Measurements from ENCODE around the gene DLG2.
"Not testable (repeated sequence)": the region's sequence is repeated elsewhere in the genome, so short reads cannot be mapped to it uniquely, and the experiment has no call there.

Gene DLG2

DNA sequence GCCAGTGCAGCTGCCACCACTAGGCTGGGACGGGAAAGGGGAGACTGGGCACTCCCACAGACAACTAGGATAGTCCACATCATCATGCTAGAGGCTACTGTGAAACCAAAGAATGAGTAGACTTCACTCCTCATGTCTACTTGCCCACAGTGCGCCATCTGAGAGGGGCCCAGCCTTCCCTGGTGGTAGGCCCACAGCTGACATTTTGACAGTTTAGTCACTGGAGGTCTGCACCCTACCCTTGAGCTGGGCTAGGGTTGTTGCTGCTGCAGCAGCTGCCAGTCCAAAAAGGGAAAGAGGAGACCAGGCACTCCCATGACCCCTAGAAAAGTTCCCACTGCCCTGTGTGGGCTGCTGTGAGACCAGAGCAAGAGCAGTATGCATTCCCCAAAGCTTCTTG is 141.2 kb downstream of the DLG2 start:
- DNase-seq (ENCODE audit: low read depth) = no peak
- H3K4me3 ChIP-seq (ENCODE audit: low read depth, low read length) = no peak overlapping the region

DNA sequence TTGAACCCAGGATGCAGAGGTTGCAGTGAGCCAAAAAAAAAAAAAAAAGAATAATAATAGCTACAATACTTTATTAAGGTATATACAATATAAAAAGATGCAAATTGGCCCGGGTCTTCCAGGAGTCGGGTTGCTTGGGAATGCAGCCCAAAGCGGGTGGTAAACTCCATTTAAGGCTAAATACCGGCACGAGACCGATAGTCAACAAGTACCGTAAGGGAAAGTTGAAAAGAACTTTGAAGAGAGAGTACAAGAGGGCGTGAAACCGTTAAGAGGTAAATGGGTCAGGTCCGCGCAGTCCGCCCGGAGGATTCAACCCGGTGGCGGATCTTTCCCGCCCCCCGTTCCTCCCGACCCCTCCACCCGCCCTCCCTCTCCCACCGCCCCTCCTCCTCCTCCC is 143.3 kb downstream of the DLG2 start:
- H3K4me3 ChIP-seq (ENCODE audit: low read depth, low read length) = no peak overlapping the region
- DNase-seq (ENCODE audit: low read depth) = peak; percentile 10

DNA sequence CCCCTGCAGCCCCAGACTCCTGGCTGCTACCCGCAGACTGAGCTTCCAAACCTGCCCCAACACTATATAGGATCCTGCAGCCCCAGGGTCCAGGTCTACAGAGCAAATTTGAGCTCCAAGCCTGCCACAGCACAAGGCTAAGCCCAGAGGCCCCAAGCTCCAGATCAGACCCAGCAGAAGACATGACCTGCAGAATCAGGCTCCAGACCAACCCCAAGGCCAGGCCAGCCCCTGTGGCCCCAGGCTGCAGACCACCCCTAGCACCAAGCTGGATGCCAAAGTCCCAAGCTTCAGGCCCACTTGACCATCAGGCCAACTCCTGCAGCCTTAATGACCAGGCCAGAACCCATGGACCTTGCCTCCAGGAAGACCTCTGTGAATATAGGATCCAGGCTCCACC is 145.3 kb downstream of the DLG2 start:
- DNase-seq (ENCODE audit: low read depth) = no peak
- no peak overlapping the region for H3K4me3 ChIP-seq (ENCODE audit: low read depth, low read length)

DNA sequence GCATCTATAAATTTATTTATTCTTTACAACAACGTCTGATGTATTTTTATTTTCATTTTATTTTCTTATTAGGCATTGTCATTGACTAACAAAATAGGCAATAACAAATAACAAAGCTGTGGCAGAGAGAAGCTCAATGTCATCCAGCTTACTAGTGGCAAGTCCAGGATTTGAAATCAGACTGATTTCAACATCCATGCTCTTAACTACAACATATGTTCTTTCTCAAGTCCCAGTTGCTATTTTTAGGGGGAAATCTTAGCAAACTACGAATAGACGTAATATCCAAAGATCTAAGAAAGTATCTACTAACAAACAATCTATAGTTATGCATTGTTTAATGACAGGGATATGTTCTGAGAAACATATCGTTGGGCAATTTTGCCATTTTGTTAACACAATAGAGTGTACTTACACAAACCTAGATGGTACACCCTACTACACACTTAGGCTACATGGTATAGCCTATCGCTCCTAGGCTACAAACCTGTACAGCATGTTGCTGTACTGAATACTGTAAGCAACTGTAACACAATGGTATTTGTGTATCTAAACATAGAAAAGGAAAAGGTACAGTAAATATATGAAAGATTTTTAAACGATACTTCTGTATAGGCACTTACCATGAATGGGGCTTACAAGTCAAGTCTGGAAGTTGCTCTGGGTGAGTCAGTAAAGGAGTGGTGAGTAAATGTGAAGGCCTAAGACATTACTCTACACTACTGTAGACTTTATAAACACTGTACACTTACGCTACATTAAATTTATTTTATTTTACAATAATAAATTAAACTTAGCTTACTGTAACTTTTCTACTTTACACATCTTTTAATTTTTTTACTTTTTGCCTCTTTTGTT is 151.3 kb downstream of the DLG2 start:
- no peak overlapping the region for H3K4me3 ChIP-seq (ENCODE audit: low read depth, low read length)
- no peak for DNase-seq (ENCODE audit: low read depth)

DNA sequence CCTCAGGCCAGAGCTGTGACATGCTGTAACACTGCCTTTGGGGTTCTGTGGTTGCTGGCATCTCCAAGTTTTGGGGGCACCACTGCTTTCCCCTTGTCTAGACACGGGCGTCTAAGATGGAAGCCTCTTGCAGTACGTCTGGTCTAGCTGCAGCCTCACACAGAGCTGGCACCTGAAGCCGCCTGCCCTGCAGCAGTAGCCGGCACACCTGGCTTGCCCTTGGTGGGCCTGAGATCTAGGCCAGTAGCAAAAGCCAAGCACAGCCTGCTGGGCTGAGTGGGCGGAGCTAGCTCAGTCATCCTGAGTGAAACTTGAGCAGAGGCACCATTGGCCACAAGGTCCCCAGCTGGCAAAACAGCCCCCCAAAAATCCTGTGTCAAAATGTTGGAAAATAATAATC is 154.2 kb downstream of the DLG2 start:
- no peak for DNase-seq (ENCODE audit: low read depth)
- no peak overlapping the region for H3K4me3 ChIP-seq (ENCODE audit: low read depth, low read length)

DNA sequence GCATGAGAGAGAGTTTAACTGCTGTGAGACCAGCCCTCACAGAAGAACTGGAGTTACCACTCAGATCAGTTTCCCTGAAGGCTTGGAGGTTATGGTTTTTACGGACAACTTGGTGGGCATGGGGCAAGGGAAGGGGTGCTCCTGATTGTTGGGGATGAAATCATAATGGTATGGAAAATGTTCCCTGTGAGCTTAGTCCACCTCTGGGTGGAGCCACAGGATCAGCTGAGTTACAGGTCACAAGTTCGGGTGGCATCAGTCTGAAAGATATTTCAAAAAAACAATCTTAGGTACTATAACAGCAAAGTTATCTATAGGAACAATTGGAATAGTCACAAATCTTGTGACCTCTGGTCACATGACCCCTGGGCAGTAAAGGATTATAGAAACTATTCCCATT is 162.9 kb downstream of the DLG2 start:
- DNase-seq (ENCODE audit: low read depth) = no peak

DNA sequence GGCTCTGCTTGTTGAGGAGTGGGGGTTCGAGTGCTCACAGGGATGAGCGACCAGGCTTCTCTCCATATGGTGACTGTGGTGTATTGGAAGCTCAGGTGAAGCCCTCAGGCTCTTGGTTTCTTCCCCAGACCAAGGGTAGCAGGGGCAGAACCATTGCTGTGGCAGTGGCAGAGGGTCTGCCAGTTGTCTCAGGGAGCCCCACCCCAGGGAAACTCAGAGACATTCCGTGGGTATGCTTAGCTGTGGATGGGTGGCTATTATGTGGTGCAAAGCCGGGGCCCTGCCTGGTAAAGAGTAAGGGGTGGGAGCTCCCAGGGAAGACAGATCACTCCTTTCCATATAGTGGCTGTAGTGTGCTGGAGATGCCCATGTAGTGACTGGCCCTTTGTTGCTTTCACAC is 167.8 kb downstream of the DLG2 start:
- DNase-seq (ENCODE audit: low read depth) = no peak
- no peak overlapping the region for H3K4me3 ChIP-seq (ENCODE audit: low read depth, low read length)

More for the DNA sequence above, 162.9 kb downstream of the DLG2 start:
- H3K4me3 ChIP-seq (ENCODE audit: low read depth, low read length) = no peak overlapping the region

DNA sequence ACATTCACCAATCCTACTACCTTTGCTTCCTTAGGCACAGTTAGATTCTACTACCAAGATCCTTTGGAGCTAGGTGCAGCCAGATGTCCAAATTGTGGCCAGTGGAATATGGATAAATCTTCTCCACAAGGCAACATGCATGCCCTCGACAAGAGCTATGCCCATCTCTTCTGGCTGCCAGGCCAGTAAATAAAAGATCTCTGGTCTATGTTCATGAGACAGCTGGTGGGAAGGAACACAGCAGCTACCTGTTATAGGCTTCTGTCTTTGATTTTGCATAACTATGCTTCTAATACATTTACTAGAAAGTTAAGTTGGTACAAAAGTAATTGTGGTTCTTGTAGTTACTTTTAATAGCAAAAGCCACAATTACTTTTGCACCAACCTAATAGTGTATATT is 182.7 kb downstream of the DLG2 start:
- no peak for DNase-seq (ENCODE audit: low read depth)

DNA sequence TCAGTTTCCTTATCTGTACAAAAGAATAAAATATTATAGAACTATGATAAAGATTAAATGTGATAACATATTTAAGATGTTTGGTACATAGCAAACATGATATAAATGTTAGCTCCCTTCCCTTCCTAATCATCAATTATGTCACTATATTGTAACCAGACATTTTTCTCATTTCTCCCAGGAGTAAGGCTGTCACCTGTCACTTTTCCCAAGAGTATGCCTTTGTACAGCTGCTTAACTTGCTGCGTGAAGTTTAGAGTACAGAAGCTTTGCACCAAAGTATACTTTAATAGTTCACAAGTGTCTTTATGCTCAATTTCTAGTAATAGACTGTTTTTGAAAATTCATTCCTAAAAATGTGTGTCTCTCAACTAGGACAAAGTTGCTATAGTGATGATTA is 186.9 kb downstream of the DLG2 start:
- no peak for DNase-seq (ENCODE audit: low read depth)

More for the DNA sequence above, 182.7 kb downstream of the DLG2 start:
- H3K4me3 ChIP-seq (ENCODE audit: low read depth, low read length) = no peak overlapping the region

DNA sequence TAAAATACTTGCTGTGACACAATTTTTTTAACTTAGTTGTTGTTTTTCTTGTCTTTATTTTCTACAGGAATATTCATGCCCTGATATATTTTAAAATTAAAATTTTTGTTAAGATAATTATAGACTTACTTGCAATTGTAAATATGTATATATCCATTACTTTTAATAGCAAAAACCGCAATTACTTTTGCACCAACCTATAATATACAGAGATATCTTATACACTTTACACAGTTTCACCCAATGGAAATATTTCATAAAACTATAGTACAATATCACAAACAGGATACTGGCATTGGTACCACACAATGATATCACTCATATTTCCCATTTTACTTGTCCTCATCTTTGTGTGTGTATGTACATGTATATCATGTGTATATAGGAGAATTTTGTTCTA is 188.8 kb downstream of the DLG2 start:
- DNase-seq (ENCODE audit: low read depth) = no peak
- H3K4me3 ChIP-seq (ENCODE audit: low read depth, low read length) = no peak overlapping the region

More for the DNA sequence above, 186.9 kb downstream of the DLG2 start:
- H3K4me3 ChIP-seq (ENCODE audit: low read depth, low read length) = no peak overlapping the region

DNA sequence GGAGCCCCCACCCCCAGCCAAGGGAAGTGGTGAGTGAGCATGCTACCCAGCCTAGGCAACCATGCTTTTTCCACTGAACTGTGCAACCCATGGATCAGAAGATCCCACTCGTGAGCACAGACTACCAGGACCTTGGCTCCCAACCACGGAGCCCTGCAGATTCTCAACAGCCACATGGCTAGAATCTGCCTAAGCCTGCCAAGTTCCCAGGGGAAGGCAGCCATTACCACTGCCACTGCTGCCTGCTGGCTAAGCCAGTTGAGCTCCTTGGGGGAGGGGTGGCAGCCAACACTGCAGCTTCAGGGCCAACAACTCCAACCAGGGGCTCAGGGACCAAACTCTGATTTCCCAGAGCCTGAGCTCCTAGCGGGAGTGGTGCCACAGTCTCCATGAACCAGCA is 195.8 kb downstream of the DLG2 start:
- H3K4me3 ChIP-seq (ENCODE audit: low read depth, low read length) = no peak overlapping the region
- DNase-seq (ENCODE audit: low read depth) = no peak

DNA sequence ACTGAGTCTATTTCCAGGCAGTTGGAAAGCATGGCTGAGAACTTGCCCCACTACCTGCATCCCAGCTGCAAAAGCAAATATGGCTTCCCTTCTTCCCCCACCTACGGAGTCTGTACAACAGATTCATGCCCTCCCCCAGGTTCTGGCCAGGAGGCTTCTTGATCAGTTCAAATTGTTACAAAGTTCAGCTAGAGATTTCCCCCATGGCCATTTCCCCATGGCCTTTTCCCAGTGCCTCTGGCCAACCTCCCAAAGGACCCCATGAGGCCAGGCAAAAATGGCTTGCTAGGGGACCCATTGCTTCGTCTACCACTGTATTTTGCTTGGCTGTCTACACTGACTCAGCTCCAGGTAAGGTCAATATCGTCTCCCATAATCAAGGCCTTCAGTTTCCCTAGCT is 203.3 kb downstream of the DLG2 start:
- no peak overlapping the region for H3K4me3 ChIP-seq (ENCODE audit: low read depth, low read length)
- DNase-seq (ENCODE audit: low read depth) = no peak

DNA sequence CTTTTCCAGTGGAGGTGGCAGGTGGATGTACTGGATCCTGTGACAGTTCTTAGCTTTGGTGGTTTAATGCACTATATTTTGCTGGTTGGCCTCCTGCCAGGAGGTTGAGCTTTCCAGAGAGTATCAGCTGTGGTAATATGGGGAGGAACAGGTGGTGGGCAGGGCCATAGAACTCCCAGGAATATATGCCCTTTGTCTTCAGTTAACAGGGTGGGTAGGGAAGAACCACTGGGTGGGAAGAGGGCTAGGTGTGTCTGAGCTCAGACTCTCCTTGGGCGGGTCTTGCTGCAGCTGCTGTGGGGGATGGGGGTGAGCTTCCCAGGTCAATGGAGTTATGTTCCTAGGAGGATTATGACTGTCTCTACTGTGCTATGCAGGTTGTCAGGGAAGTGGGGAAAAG is 203.8 kb downstream of the DLG2 start:
- peak; percentile 20 for DNase-seq (ENCODE audit: low read depth)

DNA sequence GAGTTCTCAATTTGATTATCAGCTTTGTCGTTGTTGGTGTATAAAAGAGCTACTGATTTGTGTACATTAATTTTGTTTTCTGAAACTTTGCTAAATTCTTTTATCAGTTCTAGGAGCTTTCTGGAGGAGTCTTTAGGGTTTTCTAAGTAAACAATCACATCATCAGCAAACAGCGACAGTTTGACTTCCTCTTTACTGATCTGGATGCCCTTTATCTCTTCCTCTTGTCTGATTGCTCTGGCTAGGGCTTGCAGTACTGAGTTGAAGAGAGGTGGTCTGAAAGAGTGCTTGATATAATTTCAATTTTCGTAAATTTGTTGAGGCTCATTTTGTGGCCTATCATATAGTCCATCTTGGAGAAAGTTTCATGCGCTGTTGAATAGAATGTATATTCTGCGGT is 213.0 kb downstream of the DLG2 start:
- no peak overlapping the region for H3K4me3 ChIP-seq (ENCODE audit: low read depth, low read length)
- no peak for DNase-seq (ENCODE audit: low read depth)

More for the DNA sequence above, 203.8 kb downstream of the DLG2 start:
- no peak overlapping the region for H3K4me3 ChIP-seq (ENCODE audit: low read depth, low read length)

DNA sequence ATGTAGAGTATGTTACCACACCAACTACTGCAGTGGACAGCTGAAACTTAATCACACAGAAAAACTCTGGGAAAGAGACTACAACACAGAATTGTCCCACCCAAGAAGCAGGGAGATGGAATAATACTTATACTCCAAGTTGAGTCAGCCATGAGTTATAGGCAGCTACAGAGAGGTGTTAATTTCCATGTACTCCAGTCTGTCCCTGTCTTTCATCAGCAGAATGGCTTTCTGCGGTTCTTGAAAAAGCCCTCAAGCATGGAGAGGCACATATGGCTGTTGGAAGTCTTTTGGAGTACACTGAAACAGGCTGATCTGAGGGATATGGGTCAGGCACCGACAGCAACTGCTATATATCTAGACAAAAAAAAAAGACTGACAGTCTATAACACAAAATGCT is 219.5 kb downstream of the DLG2 start:
- DNase-seq (ENCODE audit: low read depth) = peak; percentile 39
- H3K4me3 ChIP-seq (ENCODE audit: low read depth, low read length) = no peak overlapping the region

DNA sequence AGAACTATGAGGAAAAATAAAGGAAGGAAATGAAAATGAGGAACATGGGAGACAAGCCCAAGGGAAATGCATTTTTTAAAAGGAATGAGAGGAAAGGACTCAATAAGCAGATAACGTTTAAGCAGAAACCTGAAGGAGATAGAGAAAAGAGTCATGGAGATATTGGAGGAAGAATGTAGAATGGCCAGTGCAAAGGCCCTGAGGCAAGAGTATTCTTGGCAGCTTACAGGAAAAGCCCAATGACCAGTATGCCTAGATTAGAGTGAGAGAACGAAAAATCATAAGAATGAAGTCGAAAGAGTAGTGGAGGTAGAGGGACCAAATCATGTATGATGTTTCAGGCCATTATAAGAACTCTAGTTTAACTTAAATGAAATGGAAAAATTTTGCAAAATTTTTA is 220.3 kb downstream of the DLG2 start:
- DNase-seq (ENCODE audit: low read depth) = no peak
- no peak overlapping the region for H3K4me3 ChIP-seq (ENCODE audit: low read depth, low read length)

DNA sequence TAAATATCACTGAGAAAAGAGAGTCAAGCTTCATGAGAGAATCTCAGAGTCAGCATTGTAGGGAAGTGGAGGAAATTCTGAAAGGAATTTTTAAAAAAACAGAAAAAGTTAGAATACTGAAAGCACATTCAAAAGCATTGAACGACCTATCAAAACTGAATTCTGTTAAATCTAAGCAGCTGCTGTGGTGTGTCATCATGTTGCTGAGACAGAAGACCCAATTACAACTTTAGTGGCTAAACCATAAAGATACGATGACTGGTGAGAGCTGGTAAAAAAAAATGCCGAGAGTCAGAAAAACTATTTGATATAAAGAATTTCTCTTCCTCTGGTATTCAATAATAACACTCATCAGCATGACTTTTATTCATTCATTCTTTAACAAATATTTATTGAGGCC is 220.8 kb downstream of the DLG2 start:
- DNase-seq (ENCODE audit: low read depth) = no peak
- H3K4me3 ChIP-seq (ENCODE audit: low read depth, low read length) = no peak overlapping the region

DNA sequence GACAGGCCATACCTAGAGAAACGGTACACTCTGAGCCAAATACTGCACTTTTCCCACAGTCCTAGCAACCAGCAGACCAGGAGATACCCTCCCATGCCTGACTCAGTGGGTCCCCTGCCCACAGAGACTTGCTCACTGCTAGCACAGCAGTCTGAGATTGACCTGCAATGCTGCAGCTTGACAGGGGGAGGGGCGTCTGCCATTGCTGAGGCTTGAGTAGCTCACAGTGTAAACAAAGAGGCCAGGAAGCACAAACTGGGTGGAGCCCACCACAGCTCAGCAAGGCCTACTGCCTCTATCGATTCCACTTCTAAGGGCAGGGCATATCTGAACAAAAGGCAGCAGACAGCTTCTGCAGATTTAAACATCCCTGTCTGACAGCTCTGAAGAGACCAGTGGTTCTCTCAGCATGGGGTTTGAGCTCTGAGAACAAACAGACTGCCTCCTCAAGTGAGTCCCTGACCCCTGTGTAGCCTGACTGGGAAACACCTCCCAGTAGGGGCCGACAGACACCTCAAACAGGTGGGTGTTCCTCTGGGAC is 231.6 kb downstream of the DLG2 start:
- not testable (repeated sequence) for DNase-seq (ENCODE audit: low read depth); H3K4me3 ChIP-seq (ENCODE audit: low read depth, low read length)

DNA sequence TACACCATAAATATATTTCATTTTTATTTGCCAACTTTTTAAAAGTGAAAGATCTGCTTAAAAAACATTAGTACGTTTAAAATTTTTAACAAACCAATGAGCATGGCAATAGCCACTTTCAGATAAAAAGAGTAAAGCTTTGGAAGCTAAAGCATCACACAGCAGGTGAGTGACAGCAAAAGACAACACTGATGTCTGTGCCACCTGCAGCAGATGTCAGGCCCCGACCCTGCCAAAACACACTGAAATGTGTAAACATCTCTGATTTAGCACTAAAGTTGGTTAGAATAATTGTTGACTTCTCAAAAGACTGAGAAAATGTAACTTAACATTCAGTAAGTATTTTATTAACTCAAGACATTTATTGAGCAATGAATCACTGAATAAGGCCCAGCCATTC is 232.9 kb downstream of the DLG2 start:
- DNase-seq (ENCODE audit: low read depth) = no peak
- no peak overlapping the region for H3K4me3 ChIP-seq (ENCODE audit: low read depth, low read length)

DNA sequence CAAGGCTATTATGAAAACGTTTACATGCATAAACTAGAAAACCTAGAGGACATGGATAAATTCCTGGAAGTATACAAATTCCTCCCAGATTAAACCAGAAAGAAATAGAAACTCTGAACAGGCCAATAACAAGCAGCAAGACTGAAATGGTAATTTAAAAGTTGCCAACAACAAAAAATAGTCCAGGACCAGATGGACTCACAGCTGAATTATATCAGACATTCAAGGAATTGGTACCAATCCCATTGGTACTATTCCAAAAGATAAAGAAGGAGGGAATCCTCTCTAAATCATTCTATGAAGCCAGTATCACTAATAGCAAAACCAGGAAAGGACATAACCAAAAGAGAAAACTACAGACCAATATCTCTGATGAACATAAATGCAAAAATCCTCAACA is 236.0 kb downstream of the DLG2 start:
- no peak for DNase-seq (ENCODE audit: low read depth)
- H3K4me3 ChIP-seq (ENCODE audit: low read depth, low read length) = no peak overlapping the region

DNA sequence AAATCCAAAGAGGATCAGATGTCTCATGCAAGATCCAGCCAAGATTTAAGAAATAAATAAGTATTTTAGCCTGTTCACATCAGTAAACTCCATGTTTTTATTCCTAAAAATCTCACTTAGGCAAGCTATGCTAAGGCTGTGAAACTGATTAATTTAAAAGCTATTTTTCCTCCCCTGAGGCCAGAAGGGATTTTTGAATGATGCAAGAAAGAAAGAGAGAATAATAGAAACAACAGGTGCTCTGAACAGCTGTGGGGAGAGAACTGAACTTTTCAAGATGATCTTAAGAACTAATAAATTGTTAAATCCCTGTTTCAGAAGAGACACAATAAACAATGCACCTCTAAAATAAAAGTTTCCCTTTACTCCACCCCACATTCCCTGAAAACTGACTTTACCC is 241.6 kb downstream of the DLG2 start:
- peak; percentile 26 for DNase-seq (ENCODE audit: low read depth)
- H3K4me3 ChIP-seq (ENCODE audit: low read depth, low read length) = no peak overlapping the region
